GM13977 (cell line): ENCODE measurements around the gene CRYAA.

Experiments
- DNase-seq: peaks from one replicate; pipeline ENCODE4 v3.0.0; 2012; ENCODE audit warnings: low spot score
- in situ Hi-C: fragments of 300-500 bp; cut with MboI; formaldehyde crosslinking; loops from one replicate; pipeline ENCODE4 v1.12.0; 2022; ENCODE audit warnings: low sequenced_read_pairs, low pct_unique_long_range_greater_than_20kb, mixed read lengths, inconsistent platforms; ENCODE audit not compliant: unreplicated experiment
- TF ChIP-seq, protein P1 (sequence below): IDR thresholded peaks from 2 replicates; pipeline ENCODE4 v1.5.1; 2012; ENCODE audit warnings: mild to moderate bottlenecking, control low read depth; ENCODE audit not compliant: insufficient read depth; ENCODE audit errors: extremely low read depth, missing control alignments

The CRYAA gene

GRCh38 chr21:43208561-43209332, 39.9 kb downstream of the CRYAA start:
- in situ Hi-C loops, result no loop called here
- TF ChIP-seq, protein P1, sequence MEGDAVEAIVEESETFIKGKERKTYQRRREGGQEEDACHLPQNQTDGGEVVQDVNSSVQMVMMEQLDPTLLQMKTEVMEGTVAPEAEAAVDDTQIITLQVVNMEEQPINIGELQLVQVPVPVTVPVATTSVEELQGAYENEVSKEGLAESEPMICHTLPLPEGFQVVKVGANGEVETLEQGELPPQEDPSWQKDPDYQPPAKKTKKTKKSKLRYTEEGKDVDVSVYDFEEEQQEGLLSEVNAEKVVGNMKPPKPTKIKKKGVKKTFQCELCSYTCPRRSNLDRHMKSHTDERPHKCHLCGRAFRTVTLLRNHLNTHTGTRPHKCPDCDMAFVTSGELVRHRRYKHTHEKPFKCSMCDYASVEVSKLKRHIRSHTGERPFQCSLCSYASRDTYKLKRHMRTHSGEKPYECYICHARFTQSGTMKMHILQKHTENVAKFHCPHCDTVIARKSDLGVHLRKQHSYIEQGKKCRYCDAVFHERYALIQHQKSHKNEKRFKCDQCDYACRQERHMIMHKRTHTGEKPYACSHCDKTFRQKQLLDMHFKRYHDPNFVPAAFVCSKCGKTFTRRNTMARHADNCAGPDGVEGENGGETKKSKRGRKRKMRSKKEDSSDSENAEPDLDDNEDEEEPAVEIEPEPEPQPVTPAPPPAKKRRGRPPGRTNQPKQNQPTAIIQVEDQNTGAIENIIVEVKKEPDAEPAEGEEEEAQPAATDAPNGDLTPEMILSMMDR, result no peak
- DNase-seq, result no peak

DNA sequence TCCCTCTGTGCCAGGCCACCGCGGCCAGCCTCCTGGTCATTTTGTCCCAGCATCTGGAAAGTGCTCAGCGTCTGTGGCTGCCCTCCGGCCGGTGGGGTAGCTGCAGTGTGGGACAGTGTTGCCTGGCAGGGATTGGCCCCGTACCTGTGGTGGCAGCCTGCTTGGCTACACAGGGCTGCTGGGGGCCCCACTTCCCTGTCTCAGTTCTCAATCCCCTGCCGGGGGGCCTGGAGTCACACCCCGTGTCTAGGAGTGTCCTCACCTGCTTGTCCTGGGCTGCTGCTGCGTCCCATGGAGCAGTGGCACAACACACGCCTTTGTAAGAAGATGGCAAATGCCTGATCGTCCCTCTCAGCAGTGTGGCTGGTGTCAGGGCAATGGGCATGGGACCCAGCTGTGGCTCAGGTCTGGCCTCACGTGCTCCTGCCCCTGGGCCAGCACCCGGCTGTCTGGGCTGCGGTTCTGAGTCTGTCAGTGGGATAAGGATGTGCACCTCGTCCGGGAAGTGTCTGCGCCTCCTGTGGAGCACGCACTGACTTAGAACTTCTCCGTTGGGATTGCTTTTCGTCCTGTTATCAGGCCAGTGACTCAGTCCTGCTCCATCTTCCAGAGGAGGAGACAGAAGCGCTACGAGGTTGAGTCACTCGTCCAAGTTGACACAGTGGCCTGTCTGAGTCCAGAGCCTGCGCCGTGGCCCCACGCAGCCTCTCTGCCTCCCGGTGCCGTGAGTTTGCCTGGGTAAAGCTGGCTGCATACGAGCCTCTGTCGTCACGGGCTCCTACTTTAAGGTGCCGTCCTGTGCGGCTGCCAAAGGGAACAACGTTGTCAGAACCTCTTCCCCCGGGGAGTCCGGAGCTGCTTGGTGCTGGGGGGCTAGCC, 41.0 kb downstream of the CRYAA start:
- DNase-seq, result no peak

DNA sequence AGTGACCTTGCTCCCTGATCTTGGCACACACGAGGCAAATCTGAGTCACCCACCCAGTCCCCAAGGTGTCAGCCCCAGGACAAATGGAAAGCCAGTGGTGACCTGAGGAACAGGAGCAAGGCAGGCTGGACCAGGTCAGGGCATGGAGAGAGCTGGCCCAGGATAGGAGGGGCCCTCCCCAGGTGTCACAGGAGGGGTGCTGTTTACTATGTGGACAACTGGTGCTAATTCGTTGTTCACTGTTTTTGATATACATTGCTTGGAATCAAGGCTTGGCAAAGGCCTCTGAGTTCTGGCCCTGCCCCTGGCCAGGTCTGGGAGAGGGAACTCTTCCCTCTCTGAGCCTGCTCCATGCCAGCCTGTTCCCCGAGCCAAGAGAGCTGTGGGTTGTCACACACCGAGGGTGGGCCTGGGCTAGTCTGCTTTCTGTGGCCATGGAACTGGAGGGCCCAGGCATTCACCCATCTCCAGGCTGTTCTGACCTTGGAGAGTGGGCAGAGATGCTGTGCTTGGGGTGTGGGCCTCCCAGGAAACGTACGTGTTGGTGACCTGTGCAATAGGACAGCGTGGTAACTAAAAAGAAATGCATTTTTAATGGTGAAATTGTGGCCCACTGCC, 41.8 kb downstream of the CRYAA start:
- TF ChIP-seq, protein P1, result no peak
- DNase-seq, result no peak
- in situ Hi-C loops, result no loop called here

More for the DNA sequence above, 41.0 kb downstream of the CRYAA start:
- TF ChIP-seq, protein P1, result no peak
- in situ Hi-C loops, result no loop called here

DNA sequence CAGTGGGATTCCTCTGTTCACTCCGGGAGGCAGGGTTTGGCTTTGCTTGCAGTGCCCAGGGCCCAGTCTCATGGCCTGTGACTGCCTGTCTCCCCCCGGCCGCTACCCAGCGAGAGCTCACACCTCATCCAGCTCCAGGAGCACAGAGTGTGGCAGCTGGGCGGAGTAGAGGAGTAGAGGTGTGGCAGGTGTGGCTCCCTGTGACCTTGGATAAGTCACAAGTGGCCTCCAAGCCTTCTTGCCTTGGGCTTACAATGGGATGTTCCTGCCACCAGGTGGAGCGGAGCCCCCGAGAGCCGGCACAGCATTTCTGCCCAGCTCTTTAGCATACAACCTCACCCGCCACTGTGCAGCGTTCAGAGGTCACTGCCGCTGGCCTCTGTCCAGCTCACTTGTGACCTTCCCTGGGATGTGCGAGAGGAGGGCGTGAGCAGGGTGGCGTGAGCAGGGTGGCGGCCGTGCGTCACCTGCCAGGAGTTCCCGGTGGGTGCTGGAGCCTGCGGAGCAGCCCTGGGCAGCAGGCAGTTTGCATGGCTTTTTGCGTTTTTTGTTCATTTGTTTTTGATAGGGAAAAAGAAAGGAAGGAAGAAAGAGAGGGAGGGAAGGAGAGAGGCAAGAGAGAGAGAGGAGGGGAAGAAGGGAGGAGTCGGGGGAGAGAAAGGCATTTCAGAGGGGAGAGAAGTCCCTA, 42.4 kb downstream of the CRYAA start:
- no peak for DNase-seq
- in situ Hi-C loops, result no loop called here

DNA sequence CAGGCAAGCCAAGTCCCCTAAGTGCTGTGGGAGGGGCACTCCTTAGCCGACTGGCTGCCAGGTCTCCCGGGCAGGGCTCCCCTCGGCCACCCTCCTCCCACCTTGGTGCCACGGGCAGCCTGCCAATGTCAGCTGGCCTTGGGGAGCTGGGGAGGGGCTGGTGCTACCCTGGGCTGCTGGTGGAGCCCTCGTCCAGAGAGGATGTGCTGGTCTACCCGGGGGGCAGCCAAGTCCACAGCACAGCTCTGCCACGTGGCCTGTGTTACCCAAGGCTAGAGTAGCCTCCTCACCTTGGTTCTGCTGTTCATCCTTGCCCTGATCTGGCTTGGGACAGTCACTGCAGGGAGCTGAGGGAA, 42.9 kb downstream of the CRYAA start:
- TF ChIP-seq, protein P1, result no peak
- no peak for DNase-seq
- in situ Hi-C loops, result no loop called here

More for the DNA sequence above, 42.4 kb downstream of the CRYAA start:
- TF ChIP-seq, protein P1, result no peak
